Subcutaneous adipose tissue (tissue), 4 donors: ENCODE results near the gene CCBE1. TPM values are rescaled to one million over a fixed set of nuclear protein-coding genes. Genes with fewer than 3 reads are reported as not detected.

ENCODE experiments used
- total RNA-seq, 4 donors: library from RNA; depleted of rRNA; stranded (reverse); fragments of >200 nt; gene quantifications; one replicate each; pipeline ENCODE4 v1.1.0, GENCODE V29; 2016
- TF ChIP-seq, protein P1 (sequence below): fragments of 450-650 bp; IDR thresholded peaks from one replicate; pipeline ENCODE4 v1.5.1; 2016; ENCODE audit warnings: low read depth, mild to moderate bottlenecking, control low read depth, antibody characterized with exemption, moderate library complexity

The CCBE1 gene
- total RNA-seq, 4 donors from 2014 or later = 2.6 to 12.4 (median 6.1) TPM

DNA sequence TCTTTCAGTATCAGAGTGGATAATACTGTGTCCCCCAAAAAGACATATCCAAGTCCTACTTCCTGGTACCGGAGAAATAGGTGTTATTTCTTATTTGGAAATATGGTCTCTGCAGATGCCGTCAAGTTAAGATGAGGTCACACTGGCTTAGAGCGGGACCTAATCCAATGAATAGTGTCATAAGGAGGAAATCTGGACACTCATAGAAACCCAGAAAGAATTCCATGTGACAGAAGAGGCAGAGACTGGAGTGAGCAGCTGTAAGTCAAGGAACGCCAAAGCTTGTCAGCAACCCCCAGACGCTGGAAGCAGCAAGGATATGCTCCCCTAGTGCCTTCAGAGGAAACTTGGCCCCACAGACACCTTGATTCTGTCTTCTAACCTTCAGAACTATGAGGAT is 69.8 kb downstream of the CCBE1 start:
- TF ChIP-seq, protein P1, sequence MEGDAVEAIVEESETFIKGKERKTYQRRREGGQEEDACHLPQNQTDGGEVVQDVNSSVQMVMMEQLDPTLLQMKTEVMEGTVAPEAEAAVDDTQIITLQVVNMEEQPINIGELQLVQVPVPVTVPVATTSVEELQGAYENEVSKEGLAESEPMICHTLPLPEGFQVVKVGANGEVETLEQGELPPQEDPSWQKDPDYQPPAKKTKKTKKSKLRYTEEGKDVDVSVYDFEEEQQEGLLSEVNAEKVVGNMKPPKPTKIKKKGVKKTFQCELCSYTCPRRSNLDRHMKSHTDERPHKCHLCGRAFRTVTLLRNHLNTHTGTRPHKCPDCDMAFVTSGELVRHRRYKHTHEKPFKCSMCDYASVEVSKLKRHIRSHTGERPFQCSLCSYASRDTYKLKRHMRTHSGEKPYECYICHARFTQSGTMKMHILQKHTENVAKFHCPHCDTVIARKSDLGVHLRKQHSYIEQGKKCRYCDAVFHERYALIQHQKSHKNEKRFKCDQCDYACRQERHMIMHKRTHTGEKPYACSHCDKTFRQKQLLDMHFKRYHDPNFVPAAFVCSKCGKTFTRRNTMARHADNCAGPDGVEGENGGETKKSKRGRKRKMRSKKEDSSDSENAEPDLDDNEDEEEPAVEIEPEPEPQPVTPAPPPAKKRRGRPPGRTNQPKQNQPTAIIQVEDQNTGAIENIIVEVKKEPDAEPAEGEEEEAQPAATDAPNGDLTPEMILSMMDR = no peak

DNA sequence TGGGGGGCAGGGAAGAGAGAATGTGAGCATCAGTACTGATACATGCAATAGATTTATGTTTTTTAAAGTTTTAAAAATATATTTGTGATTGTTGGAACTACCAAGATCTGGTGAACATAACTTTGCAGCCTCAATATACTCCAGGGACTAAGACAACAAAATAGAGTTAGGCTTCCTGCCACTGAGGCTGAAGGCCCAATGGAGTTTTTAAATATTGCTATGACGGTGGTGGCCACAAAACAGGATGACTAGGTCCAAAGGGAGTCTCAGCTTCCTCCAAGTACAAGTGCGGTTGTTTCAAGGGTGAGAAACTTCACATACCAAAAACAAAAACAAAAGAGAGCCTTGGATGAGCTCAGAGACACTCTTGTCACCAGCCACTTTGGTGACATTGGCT is 72.9 kb downstream of the CCBE1 start:
- TF ChIP-seq, protein P1 = no peak

DNA sequence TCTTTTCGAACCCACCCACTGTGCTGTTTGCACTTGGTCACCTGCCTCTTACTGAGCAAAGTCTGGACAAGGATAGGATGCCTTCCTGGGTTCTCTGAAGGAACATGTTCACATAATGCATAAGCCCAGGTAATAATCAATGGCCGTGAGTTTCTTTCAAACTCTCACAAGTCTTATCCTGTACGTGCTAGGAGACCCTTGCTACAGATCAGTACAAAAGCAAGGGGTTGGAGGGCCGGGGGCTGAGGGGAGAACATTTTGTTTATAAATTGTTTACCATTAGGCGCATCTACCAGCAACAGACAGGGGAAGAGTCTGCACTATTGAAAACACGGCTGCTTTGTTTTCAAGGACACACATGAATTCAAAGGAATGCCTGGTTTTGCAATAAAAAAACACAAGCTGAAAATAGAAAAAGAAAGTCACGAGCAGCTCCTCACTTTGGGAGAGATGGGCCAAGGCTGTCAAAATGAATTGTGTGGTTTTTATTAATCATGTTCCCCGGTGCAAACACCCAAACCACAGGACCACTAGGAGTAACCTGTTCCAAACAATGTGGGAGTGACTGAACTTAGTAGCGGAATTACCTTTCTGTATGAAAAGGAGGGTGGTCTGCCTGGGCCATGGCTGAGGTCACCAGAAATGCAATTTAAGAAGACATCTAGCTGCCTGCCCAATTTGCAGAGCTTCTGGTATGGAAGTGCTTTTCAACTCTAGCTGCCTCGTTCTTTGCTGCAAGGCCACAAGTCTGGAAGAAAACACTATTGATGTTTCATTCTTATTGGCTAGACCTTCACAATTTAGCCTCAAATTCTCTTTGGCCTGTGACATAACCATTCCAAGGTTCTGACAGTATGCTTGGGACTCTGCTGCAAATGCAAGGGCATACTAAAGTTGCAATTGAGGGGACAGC is 73.5 kb downstream of the CCBE1 start:
- TF ChIP-seq, protein P1 = no peak

DNA sequence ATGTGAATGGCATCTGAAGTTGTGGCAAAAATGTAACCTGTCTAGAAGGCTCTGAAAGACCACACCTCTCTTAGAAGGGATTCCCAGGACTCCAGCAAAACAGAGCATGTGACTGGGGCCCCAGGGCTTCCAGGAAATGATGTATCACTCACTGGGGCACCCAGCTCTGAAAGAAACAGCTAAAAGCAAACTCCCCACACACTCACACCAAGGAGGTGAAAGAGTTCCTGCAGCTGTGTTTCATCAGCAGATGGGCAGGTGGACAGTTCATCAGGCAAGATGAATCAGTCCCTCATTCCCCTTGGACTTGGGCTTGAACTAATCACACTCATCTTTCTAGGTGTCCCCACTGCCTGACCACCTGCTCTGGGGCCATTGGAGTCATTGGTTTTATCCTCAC is 76.2 kb downstream of the CCBE1 start:
- TF ChIP-seq, protein P1 = no peak

DNA sequence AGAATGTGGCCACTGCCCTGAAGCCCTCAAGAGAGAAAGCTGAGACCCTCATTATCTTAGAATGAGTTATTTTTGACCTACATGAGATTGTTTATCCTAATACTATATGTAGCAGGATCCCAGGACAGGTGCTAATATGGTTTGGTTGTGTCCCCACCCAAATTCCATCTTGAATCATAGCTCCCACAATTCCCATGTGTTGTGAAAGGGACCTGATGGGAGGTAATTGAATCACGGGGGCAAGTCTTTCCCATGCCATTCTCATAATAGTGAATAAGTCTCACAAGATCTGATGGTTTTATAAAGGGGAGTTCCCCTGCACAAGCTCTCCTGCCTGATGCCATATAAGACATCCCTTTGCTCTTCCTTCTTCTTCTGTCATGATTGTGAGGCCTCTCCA is 76.8 kb downstream of the CCBE1 start:
- TF ChIP-seq, protein P1 = no peak

DNA sequence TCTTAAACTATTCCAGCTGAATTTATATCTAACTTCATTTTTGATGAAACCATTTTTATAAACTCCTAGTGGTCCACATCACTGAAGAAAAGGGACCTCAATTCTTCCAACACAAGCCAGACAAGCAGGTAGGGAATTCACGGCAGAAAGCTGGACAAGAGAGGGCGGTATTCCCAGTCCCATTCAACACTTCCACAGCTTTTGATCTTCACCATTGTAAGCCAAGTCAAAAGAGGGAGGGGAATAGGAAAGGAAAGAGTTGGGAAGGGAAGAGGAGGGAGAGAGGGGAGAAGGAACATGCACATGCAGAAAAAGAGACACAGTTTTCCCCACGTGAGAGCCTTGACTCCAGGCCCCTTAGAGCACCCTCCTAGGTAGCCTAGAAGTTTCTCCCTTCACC is 77.4 kb downstream of the CCBE1 start:
- TF ChIP-seq, protein P1 = no peak

DNA sequence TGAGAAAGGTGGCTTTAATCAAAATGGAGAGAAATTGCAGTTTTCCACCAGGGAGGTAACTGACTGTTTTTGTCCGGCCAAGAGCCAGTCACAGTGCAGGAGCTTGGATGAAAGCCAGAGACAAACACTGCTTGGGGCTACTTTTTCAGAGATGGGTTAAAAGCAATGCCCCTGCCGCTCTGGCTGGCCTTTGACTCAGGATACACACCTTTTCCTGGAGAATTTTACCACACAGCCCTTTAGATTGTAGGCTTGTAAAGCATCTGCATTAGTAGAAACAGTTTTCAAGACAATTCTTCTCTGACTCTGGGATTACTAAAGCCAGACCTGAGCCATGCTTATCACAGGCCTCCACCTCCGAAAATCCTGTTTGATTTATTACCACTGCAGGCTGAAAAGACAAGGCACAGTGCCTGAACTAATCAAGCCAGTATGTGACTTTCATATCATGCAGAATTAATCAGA is 79.7 kb downstream of the CCBE1 start:
- TF ChIP-seq, protein P1 = no peak
